Endothelial cell of umbilical vein (primary cell): ENCODE results near the gene STAT5B. TPM values are rescaled to one million over a fixed set of nuclear protein-coding genes. Genes with fewer than 3 reads are reported as not detected.
"Not testable (repeated sequence)": the region's sequence is repeated elsewhere in the genome, so short reads cannot be mapped to it uniquely, and the experiment has no call there.

ENCODE experiments used
- BruUV-seq: library from RNA; stranded (reverse); fragments of 400-500 nt; replicated peaks from 2 replicates; lab custom pipeline; 2021; lab: Mats Ljungman, UMichigan
- CTCF ChIA-PET: fragments of 300-600, 350-600 bp; sonication (Branson Sonifier 250); formaldehyde crosslinking; loops from one replicate; lab custom pipeline; 2021; ENCODE audit warnings: antibody characterized with exemption, inconsistent platforms; lab: Charles Lee
- POLR2A ChIA-PET: fragments of 300-600, 350-600 bp; sonication (Branson Sonifier 250); formaldehyde crosslinking; loops from one replicate; lab custom pipeline; 2021; ENCODE audit warnings: antibody characterized with exemption, inconsistent platforms; lab: Charles Lee
- DNase-seq: peaks from one replicate; pipeline ENCODE4 v3.0.0-alpha.2; 2011; ENCODE audit warnings: low read depth, low spot score
- FAIRE-seq: peaks from 2 replicates; lab custom pipeline; 2011; peaks lifted over from hg19 to GRCh38; lab: Jason Lieb, UNC
- H2AFZ ChIP-seq: 2 replicates; pipeline ENCODE4 v1.6.0; 2012; ENCODE audit warnings: low read depth, low read length, control low read depth, inconsistent platforms
- H3K27ac ChIP-seq: 2 replicates; pipeline ENCODE4 v1.5.1; 2011; ENCODE audit warnings: low read depth, mild to moderate bottlenecking, control low read depth, low read length, moderate library complexity; ENCODE audit not compliant: insufficient read depth
- H3K27me3 ChIP-seq, 2 experiments: 2 replicates each; pipeline versions ENCODE4 v1.6.0 to v1.6.1; 2011; ENCODE audit warnings: low read length in 2 of 2, mixed read lengths in 1 of 2; ENCODE audit not compliant: control insufficient read depth in 2 of 2, insufficient read depth in 2 of 2
- H3K36me3 ChIP-seq, 2 experiments: 2 replicates in 1 of 2; 3 replicates in 1 of 2; pipeline ENCODE4 v1.5.1; 2011; ENCODE audit warnings: low read length in 2 of 2, mild to moderate bottlenecking in 1 of 2, moderate library complexity in 1 of 2; ENCODE audit not compliant: control insufficient read depth in 2 of 2, insufficient read depth in 2 of 2; ENCODE audit errors: extremely low read depth in 1 of 2
- H3K4me1 ChIP-seq: 3 replicates; pipeline ENCODE4 v1.5.1; 2011; ENCODE audit warnings: mild to moderate bottlenecking, low read length; ENCODE audit not compliant: control insufficient read depth, insufficient read depth; ENCODE audit errors: extremely low read depth
- H3K4me2 ChIP-seq: 2 replicates; pipeline ENCODE4 v1.6.1; 2011; ENCODE audit warnings: low read length, control low read depth, mixed read lengths; ENCODE audit not compliant: insufficient read depth
- H3K4me3 ChIP-seq, 3 experiments: fragments of 200-600 bp in 1 of 3; sonication (generic), shearing (Covaris generic) in 1 of 3; replicated peaks in 1 of 3; 2 replicates each; pipeline ENCODE4 v1.5.1; 2011 to 2016; ENCODE audit warnings: control low read depth in 3 of 3, low read length in 3 of 3, mild to moderate bottlenecking in 2 of 3, inconsistent platforms in 1 of 3, low read depth in 1 of 3, moderate library complexity in 1 of 3; ENCODE audit not compliant: insufficient read depth in 1 of 3
- H3K79me2 ChIP-seq: 2 replicates; pipeline ENCODE4 v1.6.0; 2012; ENCODE audit warnings: low read length, inconsistent platforms; ENCODE audit not compliant: control insufficient read depth, insufficient read depth
- H3K9ac ChIP-seq: replicated peaks from 2 replicates; pipeline ENCODE3; 2011; ENCODE audit warnings: low read length, control low read depth; ENCODE audit not compliant: insufficient read depth; ENCODE audit errors: extremely low read depth
- H3K9me1 ChIP-seq: replicated peaks from 3 replicates; pipeline ENCODE4 v1.6.0; 2011; ENCODE audit warnings: mild to moderate bottlenecking, low read length; ENCODE audit not compliant: control insufficient read depth, insufficient read depth; ENCODE audit errors: extremely low read depth
- H3K9me3 ChIP-seq: replicated peaks from 2 replicates; pipeline ENCODE4 v1.5.1; 2012; ENCODE audit warnings: low read length, inconsistent platforms; ENCODE audit not compliant: control insufficient read depth, insufficient read depth
- H4K20me1 ChIP-seq: replicated peaks from 2 replicates; pipeline ENCODE3; 2011; ENCODE audit warnings: mild to moderate bottlenecking, low read length; ENCODE audit not compliant: control insufficient read depth, insufficient read depth; ENCODE audit errors: extremely low read depth
- EZH2 ChIP-seq: IDR thresholded peaks from 2 replicates; pipeline ENCODE4 v1.6.1; 2012; ENCODE audit warnings: borderline replicate concordance, low read depth, mild to moderate bottlenecking, moderate library complexity, low read length, inconsistent platforms; ENCODE audit not compliant: severe bottlenecking
- FOS ChIP-seq: IDR thresholded peaks from 2 replicates; pipeline ENCODE4 v1.6.1; 2011; ENCODE audit warnings: mild to moderate bottlenecking, low read length, moderate library complexity, borderline replicate concordance; ENCODE audit not compliant: insufficient read depth
- GATA2 ChIP-seq: IDR thresholded peaks from 2 replicates; pipeline ENCODE4 v1.7.0; 2011; ENCODE audit warnings: low read depth, mild to moderate bottlenecking, moderate library complexity, mixed read lengths, low read length; ENCODE audit not compliant: insufficient read length, insufficient read depth
- JUN ChIP-seq: IDR thresholded peaks from 2 replicates; pipeline ENCODE4 v1.6.1; 2011; ENCODE audit warnings: borderline replicate concordance, low read depth; ENCODE audit not compliant: insufficient read length, insufficient read depth
- MYC ChIP-seq: IDR thresholded peaks from one replicate; pipeline ENCODE4 v1.6.1; 2011; ENCODE audit warnings: mild to moderate bottlenecking, low read depth, low read length
- POLR2A ChIP-seq: IDR thresholded peaks from 2 replicates; pipeline ENCODE4 v1.6.1; 2012; ENCODE audit warnings: low read depth, mild to moderate bottlenecking, control low read depth, low read length
- POLR2AphosphoS5 ChIP-seq: IDR thresholded peaks from 2 replicates; pipeline ENCODE4 v1.6.1; 2012; ENCODE audit warnings: low read depth, mild to moderate bottlenecking, control low read depth, low read length, moderate library complexity; ENCODE audit not compliant: insufficient read depth
- dilution Hi-C: fragments of 300-500 bp; cut with MboI; formaldehyde crosslinking; loops from one replicate; pipeline ENCODE4 v1.15.0; 2019; ENCODE audit warnings: low sequenced_read_pairs; ENCODE audit not compliant: extremely low pct_ligation_motif_present
- intact Hi-C: fragments of 100-400 bp; cut with micrococcal nuclease; formaldehyde crosslinking; loops from one replicate; pipeline ENCODE4 v1.10.0; 2022
- polyA plus RNA-seq, 4 experiments: library from polyadenylated mRNA; depleted of rRNA in 3 of 4; stranded (reverse) in 3 of 4; unstranded in 1 of 4; fragments of >200 nt; gene quantifications; 2 replicates each; pipeline versions ENCODE4 v1.2.1 to v1.2.3, GENCODE V29; 2011 to 2012; ENCODE audit warnings: missing spikeins in 1 of 4
- total RNA-seq: library from RNA; stranded (reverse); gene quantifications from 2 replicates; pipeline ENCODE4 v1.2.3, GENCODE V29; 2021
- TF ChIP-seq, protein P1 (sequence below), 2 donors: IDR thresholded peaks; 1 replicate in 1 of 2; 2 replicates in 1 of 2; pipeline ENCODE4 v1.5.1; 2011; ENCODE audit warnings: low read length in 2 of 2, mild to moderate bottlenecking in 2 of 2, moderate library complexity in 2 of 2, control low read depth in 1 of 2, inconsistent platforms in 1 of 2, low read depth in 1 of 2; ENCODE audit not compliant: insufficient read depth in 1 of 2; ENCODE audit errors: extremely low read depth in 1 of 2
- TF ChIP-seq, protein P2 (sequence below): IDR thresholded peaks from 2 replicates; pipeline ENCODE4 v1.6.1; 2011; ENCODE audit not compliant: insufficient read depth, insufficient read length

The STAT5B gene
- total and polyA plus RNA-seq, 2 donors (not counting 3 experiments of a cell fraction or from before 2014, with no cell fraction given) = 43.3 to 53.7 TPM

DNA sequence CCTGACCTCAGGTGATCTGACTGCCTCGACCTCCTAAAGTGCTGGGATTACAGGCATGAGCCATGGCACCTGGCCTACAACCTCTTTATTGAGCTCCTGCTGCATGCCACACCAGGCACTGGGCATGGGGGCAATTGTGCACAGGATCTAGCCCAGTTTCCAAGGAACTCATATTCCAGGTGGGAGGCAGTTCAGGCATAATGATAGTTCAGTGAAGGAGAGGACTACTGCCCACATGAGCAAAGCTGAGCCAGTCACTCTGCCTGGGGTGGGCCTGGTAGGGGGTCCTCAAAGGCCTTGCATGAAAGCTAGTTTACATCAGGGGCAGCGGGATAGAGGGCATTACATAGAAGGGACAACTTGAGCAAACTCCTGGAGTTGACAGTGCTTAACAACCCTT lies 88.4 kb downstream of the STAT5B start:
- TF ChIP-seq MYC = no peak
- no peak for TF ChIP-seq FOS
- TF ChIP-seq JUN = no peak
- no peak for TF ChIP-seq POLR2AphosphoS5
- TF ChIP-seq GATA2 = no peak
- no peak for TF ChIP-seq POLR2A
- TF ChIP-seq, protein P1, sequence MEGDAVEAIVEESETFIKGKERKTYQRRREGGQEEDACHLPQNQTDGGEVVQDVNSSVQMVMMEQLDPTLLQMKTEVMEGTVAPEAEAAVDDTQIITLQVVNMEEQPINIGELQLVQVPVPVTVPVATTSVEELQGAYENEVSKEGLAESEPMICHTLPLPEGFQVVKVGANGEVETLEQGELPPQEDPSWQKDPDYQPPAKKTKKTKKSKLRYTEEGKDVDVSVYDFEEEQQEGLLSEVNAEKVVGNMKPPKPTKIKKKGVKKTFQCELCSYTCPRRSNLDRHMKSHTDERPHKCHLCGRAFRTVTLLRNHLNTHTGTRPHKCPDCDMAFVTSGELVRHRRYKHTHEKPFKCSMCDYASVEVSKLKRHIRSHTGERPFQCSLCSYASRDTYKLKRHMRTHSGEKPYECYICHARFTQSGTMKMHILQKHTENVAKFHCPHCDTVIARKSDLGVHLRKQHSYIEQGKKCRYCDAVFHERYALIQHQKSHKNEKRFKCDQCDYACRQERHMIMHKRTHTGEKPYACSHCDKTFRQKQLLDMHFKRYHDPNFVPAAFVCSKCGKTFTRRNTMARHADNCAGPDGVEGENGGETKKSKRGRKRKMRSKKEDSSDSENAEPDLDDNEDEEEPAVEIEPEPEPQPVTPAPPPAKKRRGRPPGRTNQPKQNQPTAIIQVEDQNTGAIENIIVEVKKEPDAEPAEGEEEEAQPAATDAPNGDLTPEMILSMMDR (IDR thresholded peaks at IDR 0.05; ENCODE audit: extremely low read depth in 1 of 2, insufficient read depth in 1 of 2, low read depth in 1 of 2, low read length in 2 of 2) = no peak
- TF ChIP-seq, protein P2, sequence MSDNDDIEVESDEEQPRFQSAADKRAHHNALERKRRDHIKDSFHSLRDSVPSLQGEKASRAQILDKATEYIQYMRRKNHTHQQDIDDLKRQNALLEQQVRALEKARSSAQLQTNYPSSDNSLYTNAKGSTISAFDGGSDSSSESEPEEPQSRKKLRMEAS = no peak
- TF ChIP-seq EZH2 = no peak
- Histone ChIP-seq H3K27me3 (no peaks in the 10 kb centered on the region), H3K9me3 (no peaks in the 10 kb centered on the region), H3K4me1 (peaks cover 14% of the 10 kb centered on the region), H3K36me3 (no peaks in the 10 kb centered on the region), H3K27ac (no peak overlapping the region), H3K4me3 (no peak overlapping the region), H2AFZ (no peak overlapping the region), H3K9ac (no peak overlapping the region), H4K20me1 (no peaks in the 10 kb centered on the region), H3K4me2 (no peak overlapping the region), H3K79me2 (no peaks in the 10 kb centered on the region), H3K9me1 (no peaks in the 10 kb centered on the region)
- dilution Hi-C loops = no loop called here
- POLR2A ChIA-PET = interaction anchor here (0.6 to 0.8 kb wide), 2 partner anchors 74 to 865 kb away, joined by 4 read pairs; no protein-coding TSS in a partner anchor
- CTCF ChIA-PET = interaction anchor here (0.7 to 1.8 kb wide), 4 partner anchors 24 to 340 kb away, joined by 3 to 10 read pairs (median 4); no protein-coding TSS in a partner anchor
- intact Hi-C loops = no loop called here
- no peak for FAIRE-seq
- DNase-seq = no peak
- no TSS peak for BruUV-seq

DNA sequence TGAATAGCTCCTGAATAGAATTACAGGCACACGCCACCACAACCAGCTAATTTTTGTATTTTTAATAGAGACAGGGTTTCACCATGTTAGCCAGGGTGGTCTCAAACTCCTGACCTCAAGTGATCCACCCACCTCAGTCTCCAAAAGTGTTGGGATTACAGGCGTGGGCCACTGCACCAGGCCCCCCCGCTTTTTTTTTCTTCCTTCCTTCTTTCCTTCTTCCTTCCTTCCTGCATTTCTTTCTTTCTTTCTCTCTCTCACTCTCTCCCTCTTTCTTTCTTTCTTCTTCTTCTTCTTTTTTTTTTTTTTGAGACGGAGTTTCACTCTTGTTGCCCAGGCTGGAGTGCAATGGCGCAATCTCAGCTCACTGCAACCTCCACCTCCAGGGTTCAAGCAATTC lies 90.0 kb downstream of the STAT5B start:
- peaks cover 14% of the 10 kb centered on the region for H3K4me1 ChIP-seq
- H3K4me2 ChIP-seq, H3K9me1 ChIP-seq, BruUV-seq, H3K4me3 ChIP-seq, H3K9me3 ChIP-seq, H3K79me2 ChIP-seq, DNase-seq, intact Hi-C loops, H3K9ac ChIP-seq, FAIRE-seq, H2AFZ ChIP-seq, H3K27ac ChIP-seq, dilution Hi-C loops, H3K36me3 ChIP-seq, H4K20me1 ChIP-seq, H3K27me3 ChIP-seq: not testable (repeated sequence)
- CTCF ChIA-PET = interaction anchor here (0.8 to 1.8 kb wide), 3 partner anchors 36 to 88 kb away, joined by 3 to 10 read pairs (median 3); partner anchors contain the start of gene DHX58
- POLR2A ChIA-PET = interaction anchor here (0.7 kb wide), 1 partner anchor 392 kb away, joined by 10 read pairs; the partner anchor contains the start of gene PSMC3IP
